Heart right ventricle (tissue), 16 donors: ENCODE results near the gene FAM120C. TPM values are rescaled to one million over a fixed set of nuclear protein-coding genes. Genes with fewer than 3 reads are reported as not detected.

Source experiments
- ATAC-seq, 8 donors: fragments of 200-7000 bp; cut with Tn5 transposase; one replicate each; pipeline ENCODE4 v1.9.1; 2020; ENCODE audit warnings: mild to moderate bottlenecking in 8 of 8, moderate library complexity in 8 of 8, moderate number of reproducible peaks in 1 of 8
- DNase-seq, 2 donors: peaks; one replicate each; pipeline ENCODE4 v3.0.0-alpha.2; 2020
- H3K27ac ChIP-seq, 10 donors: fragments of 200-600 bp; sonication (generic) in 2 of 10; one replicate each; pipeline versions ENCODE4 v1.5.0 to v1.8.0; 2020 to 2022; ENCODE audit warnings: mild to moderate bottlenecking in 3 of 10
- H3K27me3 ChIP-seq, 7 donors: fragments of 200-600 bp; one replicate each; pipeline ENCODE4 v1.8.0; 2021 to 2022; ENCODE audit warnings: mild to moderate bottlenecking in 2 of 7
- H3K36me3 ChIP-seq, 9 donors: fragments of 200-600 bp; sonication (generic) in 1 of 9; one replicate each; pipeline versions ENCODE4 v1.5.0 to v1.8.0; 2020 to 2022; ENCODE audit warnings: mild to moderate bottlenecking in 2 of 9
- H3K4me1 ChIP-seq, 9 donors: fragments of 200-600 bp; sonication (generic) in 1 of 9; one replicate each; pipeline versions ENCODE4 v1.5.0 to v1.8.0; 2020 to 2022; ENCODE audit warnings: mild to moderate bottlenecking in 4 of 9
- H3K4me3 ChIP-seq, 10 donors: fragments of 200-600 bp; sonication (generic) in 2 of 10; one replicate each; pipeline versions ENCODE4 v1.5.0 to v1.8.0; 2020 to 2022; ENCODE audit warnings: mild to moderate bottlenecking in 7 of 10, moderate library complexity in 2 of 10
- H3K9me3 ChIP-seq, 11 donors: fragments of 200-600 bp in 10 of 11; sonication (generic) in 2 of 11; one replicate each; pipeline versions ENCODE4 v1.5.0 to v1.8.0; 2013 to 2022; ENCODE audit warnings: mild to moderate bottlenecking in 2 of 11, control low read depth in 1 of 11, moderate library complexity in 1 of 11
- CTCF ChIP-seq, 9 donors: fragments of 200-600 bp; sonication (generic) in 2 of 9; IDR thresholded peaks; one replicate each; pipeline versions ENCODE4 v1.5.0 to v1.8.0; 2021 to 2022; ENCODE audit warnings: antibody characterized with exemption in 9 of 9, mild to moderate bottlenecking in 5 of 9, moderate library complexity in 1 of 9
- WGBS, 2 donors: extraction: QIAGEN DNeasy Blood & Tissue Kit; methylation state at CpG; one replicate each; pipeline ENCODE4 v1.1.7; 2013; ENCODE audit warnings: inconsistent platforms in 1 of 2; 5-methylcytosine and 5-hydroxymethylcytosine counted together
- intact Hi-C, 10 donors: fragments of 100-400 bp; cut with DNase I; formaldehyde crosslinking; loops; one replicate each; pipeline versions ENCODE4 v1.11.1 to v1.14.2; 2022
- polyA plus RNA-seq, 2 donors: library from polyadenylated mRNA; stranded (reverse); fragments of 200-250 nt; gene quantifications; one replicate each; pipeline ENCODE4 v1.2.3, GENCODE V29; 2013
- total RNA-seq, 10 donors: library from RNA; stranded (reverse); fragmentation: NEBNext Ultra II Directional in 3 of 10; extraction: Animal tissue kit (Norgen Biotek cat#: 25700) in 3 of 10; gene quantifications; one replicate each; pipeline versions ENCODE4 v1.2.1 to v1.2.4, GENCODE V29; 2021 to 2023
- donor health status: Arrhythmogenic right ventricular cardiomyopathy.
- donor health status: ischemic (EF 13 %, LVEDD 7.1; RV severe dilation, severe dysfunction).
- donor health status: healthy with polysubstance abuse.
- donor health status: DM: no; HTN: yes; CAD: no.
- donor health status: DM: no; HTN: no; CAD: no.
- donor health status: ischemic (EF 25% LVEDD 6.9; RV normal size, moderate dysfunction).
- donor health status: ischemic (EF 25% LVEDD 5.7; RV mildly dilated, moderate dysfunction).
- donor health status: healthy.
- donor health status: DM: yes; HTN: yes; CAD: no.
- donor health status: Ischemic cardiomyopathy.
- donor health status: ischemic (EF 35%, LVEDD 5.7; RV mildly dilated, moderate dysfunction).
- donor health status: nonischemic (EF 11% LVEDD 7.7; RV severe dilation, severe dysfunction).
- donor health status: DM: yes; HTN: yes; CAD: no.
- donor health status: PGD.
- donor health status: ischemic (EF 29% LVEDD 5.4; RV normal size, mild dysfunction).
- donor health status: nonischemic (EF 23%, LVEDD 6.1; RV moderate dilation, normal function).

Gene FAM120C
- total and polyA plus RNA-seq, 12 donors = 1.7 to 9.4 (median 6.7) TPM

- no peak for DNase-seq
- intact Hi-C loops = no loop called here
- Histone ChIP-seq H3K4me1 (no peaks in the 10 kb centered on the region), H3K9me3 (no peaks in the 10 kb centered on the region), H3K27ac (no peak overlapping the region), H3K36me3 (peaks cover 0 to 89% (median 0%) of the 10 kb centered on the region in 9 donors), H3K4me3 (no peak overlapping the region), H3K27me3 (peaks cover 0 to 7% (median 0%) of the 10 kb centered on the region in 7 donors)
- no peak for TF ChIP-seq CTCF (IDR thresholded peaks at IDR 0.05)
- WGBS, 2 donors = 99 to 100% methylated on average over 4 of the region's 4 CpGs
- no peak for ATAC-seq
These were observed 152.7 kb downstream of the FAM120C start for GRCh38 chrX:54030329-54030728.

GRCh38 chrX:54029529-54030143, 153.4 kb downstream of the FAM120C start:
- DNase-seq = no peak
- WGBS, 2 donors = 82 to 84% methylated on average over 10 of the region's 10 CpGs
- H3K36me3 ChIP-seq = peaks cover 0 to 83% (median 0%) of the 10 kb centered on the region in 9 donors
- no peak overlapping the region for H3K4me3 ChIP-seq
- H3K27ac ChIP-seq = no peak overlapping the region
- intact Hi-C loops = no loop called here
- peaks cover 0 to 7% (median 0%) of the 10 kb centered on the region in 7 donors for H3K27me3 ChIP-seq
- H3K4me1 ChIP-seq = no peaks in the 10 kb centered on the region
- no peaks in the 10 kb centered on the region for H3K9me3 ChIP-seq
- ATAC-seq = no peak
- TF ChIP-seq CTCF (IDR thresholded peaks at IDR 0.05) = no peak

GRCh38 chrX:54024350-54024749, 158.7 kb downstream of the FAM120C start:
- intact Hi-C loops = no loop called here
- no peak overlapping the region for H3K27ac ChIP-seq
- no peaks in the 10 kb centered on the region for H3K9me3 ChIP-seq
- no peaks in the 10 kb centered on the region for H3K4me1 ChIP-seq
- ATAC-seq = no peak
- peaks cover 0 to 73% (median 3%) of the 10 kb centered on the region in 9 donors for H3K36me3 ChIP-seq
- no peaks in the 10 kb centered on the region for H3K27me3 ChIP-seq
- no peak overlapping the region for H3K4me3 ChIP-seq
- 96% methylated on average over 5 of the region's 5 CpGs for WGBS, 2 donors
- TF ChIP-seq CTCF (IDR thresholded peaks at IDR 0.05) = no peak
- no peak for DNase-seq

Other genes starting within 250 kb of the FAM120C start
- gene PHF8, start 138.8 kb downstream of the FAM120C start, total RNA-seq = 10 to 100 TPM in 9 of 10 donors, 1 to 10 TPM in 1; 9.3 to 12.9 (median 11.3) TPM
- 1 to 10 TPM; 4.0 to 9.7 TPM for gene PHF8, start 138.8 kb downstream of the FAM120C start, polyA plus RNA-seq
- 1 to 10 TPM in 1 of 10 donors, under 1 TPM in 9; 0.19 to 2.3 (median 0.36) TPM for gene WNK3, start 174.8 kb upstream of the FAM120C start, total RNA-seq
- under 1 TPM; 0.22 to 0.36 TPM for gene WNK3, start 174.8 kb upstream of the FAM120C start, polyA plus RNA-seq